H1 (cell line): ENCODE measurements around the gene TMIGD3. TPM values are rescaled to one million over a fixed set of nuclear protein-coding genes. Genes with fewer than 3 reads are reported as not detected.

Source experiments
- CTCF ChIA-PET: fragments of 300-600 bp; sonication (Branson Sonifier 250); formaldehyde crosslinking; loops from one replicate; lab custom pipeline; 2021; ENCODE audit not compliant: partially characterized antibody; lab: Charles Lee
- POLR2A ChIA-PET: fragments of 300-600 bp; sonication (Branson Sonifier 250); formaldehyde crosslinking; loops from one replicate; lab custom pipeline; 2021; ENCODE audit warnings: inconsistent platforms; ENCODE audit not compliant: partially characterized antibody; lab: Charles Lee
- DNase-seq, 2 experiments: peaks; one replicate each; pipeline versions ENCODE4 v3.0.0 to v3.0.0-alpha.2; 2010 to 2022; ENCODE audit warnings: low spot score in 2 of 2, low read depth in 1 of 2, mixed read lengths in 1 of 2
- FAIRE-seq: peaks from 2 replicates; lab custom pipeline; 2011; peaks lifted over from hg19 to GRCh38; lab: Jason Lieb, UNC
- H2AFZ ChIP-seq: 2 replicates; pipeline ENCODE4 v1.8.1; 2012; ENCODE audit warnings: low read length, inconsistent platforms
- H2AK5ac ChIP-seq: 2 replicates; pipeline ENCODE4 v1.6.1; 2013; ENCODE audit warnings: low read depth, low read length
- H2BK120ac ChIP-seq: replicated peaks from 2 replicates; pipeline ENCODE3; 2013; ENCODE audit warnings: low read depth, low read length, inconsistent platforms
- H2BK12ac ChIP-seq: 2 replicates; pipeline ENCODE4 v1.6.1; 2013; ENCODE audit warnings: low read depth, low read length
- H2BK15ac ChIP-seq: 2 replicates; pipeline ENCODE4 v1.6.1; 2013; ENCODE audit warnings: low read length
- H2BK20ac ChIP-seq: 2 replicates; pipeline ENCODE4 v1.6.1; 2013; ENCODE audit warnings: low read length
- H2BK5ac ChIP-seq: 2 replicates; pipeline ENCODE4 v1.6.1; 2013; ENCODE audit warnings: low read depth, low read length
- H3K14ac ChIP-seq: 2 replicates; pipeline ENCODE4 v1.6.1; 2013; ENCODE audit warnings: inconsistent platforms; ENCODE audit not compliant: insufficient read length
- H3K18ac ChIP-seq: 2 replicates; pipeline ENCODE4 v1.6.1; 2013; ENCODE audit warnings: low read length; ENCODE audit errors: extremely low read depth
- H3K23ac ChIP-seq: 2 replicates; pipeline ENCODE4 v1.6.1; 2013; ENCODE audit warnings: inconsistent platforms; ENCODE audit not compliant: insufficient read length
- H3K23me2 ChIP-seq: 2 replicates; pipeline ENCODE4 v1.6.1; 2013; ENCODE audit warnings: low read depth, low read length
- H3K27ac ChIP-seq: 2 replicates; pipeline ENCODE4 v1.6.1; 2011; ENCODE audit warnings: low read depth, low read length, inconsistent platforms
- H3K27me3 ChIP-seq, 4 experiments: replicated peaks in 1 of 4; 1 replicate in 1 of 4; 2 replicates in 3 of 4; pipeline versions ENCODE4 v1.6.1 to v1.8.1; 2011 to 2013; ENCODE audit warnings: low read length in 3 of 4, mild to moderate bottlenecking in 3 of 4, inconsistent platforms in 2 of 4, mixed read lengths in 2 of 4, moderate library complexity in 1 of 4; ENCODE audit not compliant: control insufficient read depth in 3 of 4, insufficient read depth in 3 of 4; ENCODE audit errors: extremely low read depth in 1 of 4
- H3K36me3 ChIP-seq, 4 experiments: 2 replicates each; pipeline versions ENCODE4 v1.6.1 to v1.8.1; 2011 to 2013; ENCODE audit warnings: mild to moderate bottlenecking in 4 of 4, low read length in 3 of 4, moderate library complexity in 2 of 4, control low read depth in 1 of 4, inconsistent platforms in 1 of 4; ENCODE audit not compliant: insufficient read depth in 4 of 4, control insufficient read depth in 2 of 4
- H3K4ac ChIP-seq: replicated peaks from 2 replicates; pipeline ENCODE3; 2013; ENCODE audit warnings: low read length, low read depth, mixed read lengths, inconsistent platforms; ENCODE audit not compliant: insufficient read length
- H3K4me1 ChIP-seq, 4 experiments: replicated peaks in 1 of 4; 1 replicate in 1 of 4; 2 replicates in 3 of 4; pipeline versions ENCODE4 v1.6.1 to v1.8.1; 2011 to 2013; ENCODE audit warnings: low read length in 3 of 4, inconsistent platforms in 2 of 4, mixed read lengths in 1 of 4; ENCODE audit not compliant: insufficient read depth in 4 of 4, control insufficient read depth in 3 of 4
- H3K4me2 ChIP-seq, 2 experiments: 2 replicates each; pipeline versions ENCODE4 v1.6.1 to v1.8.1; 2011 to 2013; ENCODE audit warnings: low read depth in 2 of 2, low read length in 2 of 2, control low read depth in 1 of 2, inconsistent platforms in 1 of 2, mild to moderate bottlenecking in 1 of 2; ENCODE audit not compliant: insufficient read depth in 1 of 2
- H3K4me3 ChIP-seq, 4 experiments: fragments of 200-600, 300-600 bp in 1 of 4; sonication (generic), shearing (Covaris generic), sonication (Bioruptor Twin) in 1 of 4; 2 replicates each; pipeline versions ENCODE4 v1.5.1 to v1.8.1; 2011 to 2016; ENCODE audit warnings: low read length in 4 of 4, low read depth in 3 of 4, control low read depth in 2 of 4, inconsistent platforms in 2 of 4, mild to moderate bottlenecking in 2 of 4, mixed read lengths in 1 of 4, moderate library complexity in 1 of 4; ENCODE audit not compliant: insufficient read depth in 2 of 4; ENCODE audit errors: extremely low read depth in 1 of 4
- H3K56ac ChIP-seq: replicated peaks from 2 replicates; pipeline ENCODE3; 2013; ENCODE audit warnings: low read depth, mild to moderate bottlenecking, mixed read lengths, low read length, inconsistent platforms; ENCODE audit not compliant: insufficient read length
- H3K79me1 ChIP-seq: 2 replicates; pipeline ENCODE4 v1.6.1; 2013; ENCODE audit warnings: low read depth, low read length, control low read depth
- H3K79me2 ChIP-seq, 2 experiments: 2 replicates each; pipeline versions ENCODE4 v1.6.1 to v1.8.1; 2012 to 2013; ENCODE audit warnings: low read length in 2 of 2, mild to moderate bottlenecking in 2 of 2, inconsistent platforms in 1 of 2; ENCODE audit not compliant: insufficient read depth in 2 of 2, control insufficient read depth in 1 of 2
- H3K9ac ChIP-seq, 4 experiments: replicated peaks in 1 of 4; 1 replicate in 1 of 4; 2 replicates in 3 of 4; pipeline versions ENCODE4 v1.6.1 to v1.8.1; 2011 to 2013; ENCODE audit warnings: low read depth in 3 of 4, low read length in 3 of 4, control low read depth in 2 of 4, mild to moderate bottlenecking in 2 of 4, moderate library complexity in 2 of 4, inconsistent platforms in 1 of 4; ENCODE audit errors: extremely low read depth in 1 of 4
- H3K9me3 ChIP-seq, 2 experiments: 2 replicates each; pipeline versions ENCODE4 v1.6.1 to v1.8.1; 2012 to 2013; ENCODE audit warnings: mild to moderate bottlenecking in 2 of 2, moderate library complexity in 2 of 2, control low read depth in 1 of 2, inconsistent platforms in 1 of 2, low read depth in 1 of 2, low read length in 1 of 2, mixed read lengths in 1 of 2; ENCODE audit not compliant: insufficient read depth in 2 of 2
- H4K20me1 ChIP-seq, 2 experiments: replicated peaks in 1 of 2; 2 replicates each; pipeline versions ENCODE3 to v1.8.1; 2011 to 2013; ENCODE audit warnings: inconsistent platforms in 2 of 2, low read length in 2 of 2, mild to moderate bottlenecking in 1 of 2; ENCODE audit not compliant: insufficient read depth in 2 of 2, control insufficient read depth in 1 of 2
- H4K5ac ChIP-seq: 2 replicates; pipeline ENCODE4 v1.6.1; 2013; ENCODE audit warnings: low read length, low read depth, mixed read lengths, inconsistent platforms; ENCODE audit not compliant: insufficient read length
- H4K8ac ChIP-seq: 2 replicates; pipeline ENCODE4 v1.8.0; 2013; ENCODE audit warnings: mild to moderate bottlenecking, moderate library complexity, low read length, inconsistent platforms; ENCODE audit not compliant: insufficient read depth; ENCODE audit errors: extremely low read depth
- H4K91ac ChIP-seq: replicated peaks from 2 replicates; pipeline ENCODE3; 2013; ENCODE audit warnings: low read length, mixed read lengths, inconsistent platforms; ENCODE audit not compliant: insufficient read length
- CEBPB ChIP-seq: IDR thresholded peaks from 2 replicates; pipeline ENCODE4 v1.6.1; 2012; ENCODE audit warnings: low read depth, low read length
- CHD1 ChIP-seq: IDR thresholded peaks from 2 replicates; pipeline ENCODE4 v1.6.1; 2012; ENCODE audit warnings: low read depth, low read length, improper control_type of control experiment
- EZH2 ChIP-seq: fragments of 200-600 bp; sonication (generic); IDR thresholded peaks from 2 replicates; pipeline ENCODE4 v1.7.1; 2012; ENCODE audit warnings: low read depth, mild to moderate bottlenecking, moderate library complexity, low read length, inconsistent platforms; ENCODE audit not compliant: severe bottlenecking
- FOSL1 ChIP-seq: IDR thresholded peaks from 2 replicates; pipeline ENCODE4 v1.6.1; 2011; ENCODE audit warnings: mild to moderate bottlenecking, low read depth, low read length, moderate library complexity; ENCODE audit not compliant: insufficient read depth
- NANOG ChIP-seq: IDR thresholded peaks from 2 replicates; pipeline ENCODE4 v1.6.1; 2011; ENCODE audit warnings: low read length, low read depth, mild to moderate bottlenecking, inconsistent platforms; ENCODE audit not compliant: insufficient read depth, poor library complexity, severe bottlenecking
- RBBP5 ChIP-seq: IDR thresholded peaks from 2 replicates; pipeline ENCODE4 v1.7.1; 2012; ENCODE audit warnings: low read depth, mild to moderate bottlenecking, inconsistent platforms, low read length, moderate library complexity, borderline replicate concordance
- RXRA ChIP-seq: IDR thresholded peaks from 2 replicates; pipeline ENCODE4 v1.6.1; 2011; ENCODE audit warnings: low read depth, mild to moderate bottlenecking, low read length, moderate library complexity; ENCODE audit not compliant: insufficient read depth
- SIRT6 ChIP-seq: IDR thresholded peaks from one replicate; pipeline ENCODE4 v1.7.1; 2012; ENCODE audit warnings: low read length, inconsistent platforms
- SP1 ChIP-seq: IDR thresholded peaks from 2 replicates; pipeline ENCODE4 v1.6.1; 2011; ENCODE audit warnings: low read depth, low read length
- SP4 ChIP-seq: IDR thresholded peaks from 2 replicates; pipeline ENCODE4 v1.6.1; 2012; ENCODE audit warnings: low read length, inconsistent platforms
- TEAD4 ChIP-seq: IDR thresholded peaks from 2 replicates; pipeline ENCODE4 v1.6.1; 2012; ENCODE audit warnings: low read depth, low read length, inconsistent platforms, mixed read lengths
- ZNF274 ChIP-seq: IDR thresholded peaks from 2 replicates; pipeline ENCODE4 v1.7.0; 2012; ENCODE audit warnings: low read length, borderline replicate concordance; ENCODE audit errors: extremely low read depth
- WGBS, 2 experiments: shearing (Covaris generic) in 1 of 2; methylation state at CpG; one replicate each; pipeline versions ENCODE4 v1.1.6 to v1.1.7; 2013 to 2015; ENCODE audit warnings: low lambda C conversion rate in 2 of 2, mixed read lengths in 2 of 2, inconsistent platforms in 1 of 2, low coverage in 1 of 2, missing lambda C conversion rate in 1 of 2; ENCODE audit not compliant: insufficient replicate concordance in 2 of 2, insufficient coverage in 1 of 2, insufficient read length in 1 of 2; ENCODE audit errors: extremely low coverage in 1 of 2, missing lambda C conversion rate in 1 of 2; 5-methylcytosine and 5-hydroxymethylcytosine counted together
- polyA plus RNA-seq, 7 experiments: library from polyadenylated mRNA; depleted of rRNA in 3 of 7; stranded (reverse) in 5 of 7; unstranded in 2 of 7; fragments of >200 nt in 5 of 7; fragments of 200-250 nt in 2 of 7; gene quantifications; 1 replicate in 5 of 7; 2 replicates in 1 of 7; 4 replicates in 1 of 7; pipeline versions ENCODE4 v1.2.1 to v1.2.3, GENCODE V29; 2011 to 2013; ENCODE audit warnings: missing spikeins in 2 of 7, mixed read lengths in 2 of 7
- total RNA-seq: library from RNA; stranded (reverse); fragmentation: NEBNext Ultra II Directional; extraction: Animal tissue kit (Norgen Biotek cat#: 25700); gene quantifications from 2 replicates; pipeline ENCODE4 v1.2.1, GENCODE V29; 2021
- TF ChIP-seq, protein P1 (sequence below): IDR thresholded peaks from 2 replicates; pipeline ENCODE4 v1.6.1; 2011; ENCODE audit warnings: low read length, improper control_type of control experiment

Gene TMIGD3
- total and polyA plus RNA-seq, 2 of the 8 experiments (the other 6 are each of a cell fraction or from before 2014, with no cell fraction given): not detected

- no peak overlapping the region for H3K4ac ChIP-seq
- no peaks in the 10 kb centered on the region for H3K9me3 ChIP-seq
- no peak overlapping the region for H4K8ac ChIP-seq
- no peak overlapping the region for H3K56ac ChIP-seq
- no peaks in the 10 kb centered on the region for H3K36me3 ChIP-seq
- H3K4me1 ChIP-seq: no peaks in the 10 kb centered on the region
- no peaks in the 10 kb centered on the region for H3K27me3 ChIP-seq
- no peak for DNase-seq
- no peak overlapping the region for H4K91ac ChIP-seq
- no peak overlapping the region for H2BK12ac ChIP-seq
- no peak overlapping the region for H2AK5ac ChIP-seq
- no peak overlapping the region for H2BK120ac ChIP-seq
- no peaks in the 10 kb centered on the region for H3K79me1 ChIP-seq
- H3K79me2 ChIP-seq: no peaks in the 10 kb centered on the region
- no peak overlapping the region for H2AFZ ChIP-seq
- no peak overlapping the region for H2BK15ac ChIP-seq
- 100% methylated on average over 7 of the region's 7 CpGs; no CpG with 5 or more reads in 1 of the 2 experiments for WGBS, 2 experiments
- no peak overlapping the region for H3K14ac ChIP-seq
- no peak overlapping the region for H4K5ac ChIP-seq
- H3K18ac ChIP-seq: no peak overlapping the region
- no peak overlapping the region for H2BK5ac ChIP-seq
- ChIA-PET POLR2A (interaction anchor here (0.6 to 1.8 kb wide), 2 partner anchors 9 to 85 kb away, joined by 3 read pairs; no protein-coding TSS in a partner anchor), CTCF (interaction anchor here (0.8 kb wide), 1 partner anchor 283 kb away, joined by 3 read pairs; no protein-coding TSS in a partner anchor)
- no peak overlapping the region for H3K4me3 ChIP-seq
- H3K4me2 ChIP-seq: no peak overlapping the region
- no peaks in the 10 kb centered on the region for H4K20me1 ChIP-seq
- no peak overlapping the region for H3K27ac ChIP-seq
- no peak overlapping the region for H2BK20ac ChIP-seq
- no peak overlapping the region for H3K23ac ChIP-seq
- no peak overlapping the region for H3K9ac ChIP-seq
- no peak for FAIRE-seq
- no peaks in the 10 kb centered on the region for H3K23me2 ChIP-seq
- TF ChIP-seq CEBPB (no peak), TEAD4 (no peak), FOSL1 (no peak), NANOG (no peak), ZNF274 (no peak), RBBP5 (no peak), EZH2 (no peak), SP1 (no peak), CHD1 (no peak), SP4 (no peak), RXRA (no peak), SIRT6 (no peak)
- TF ChIP-seq, protein P1, sequence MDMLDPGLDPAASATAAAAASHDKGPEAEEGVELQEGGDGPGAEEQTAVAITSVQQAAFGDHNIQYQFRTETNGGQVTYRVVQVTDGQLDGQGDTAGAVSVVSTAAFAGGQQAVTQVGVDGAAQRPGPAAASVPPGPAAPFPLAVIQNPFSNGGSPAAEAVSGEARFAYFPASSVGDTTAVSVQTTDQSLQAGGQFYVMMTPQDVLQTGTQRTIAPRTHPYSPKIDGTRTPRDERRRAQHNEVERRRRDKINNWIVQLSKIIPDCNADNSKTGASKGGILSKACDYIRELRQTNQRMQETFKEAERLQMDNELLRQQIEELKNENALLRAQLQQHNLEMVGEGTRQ: no peak
Measured at GRCh38 chr1:111486431-111486830, 17.0 kb downstream of the TMIGD3 start.
